ENCODE data around the gene NAALADL2.

Gene NAALADL2

GRCh38 chr3:175741951-175742350 lies 882.8 kb downstream of the NAALADL2 start:
- TF ChIP-seq CREB1 (IDR thresholded peaks at IDR 0.05; ENCODE audit: low read depth) (no peak), REST (IDR thresholded peaks at IDR 0.05; ENCODE audit: low read depth) (no peak), FOXM1 (IDR thresholded peaks at IDR 0.05; ENCODE audit: borderline replicate concordance, low read depth) (no peak), TAF1 (IDR thresholded peaks at IDR 0.05; ENCODE audit: low read depth) (no peak), RAD21 (IDR thresholded peaks at IDR 0.05; ENCODE audit: low read depth) (no peak), TCF12 (IDR thresholded peaks at IDR 0.05; ENCODE audit: low read depth) (no peak), EP300 (IDR thresholded peaks at IDR 0.05; ENCODE audit: borderline replicate concordance) (no peak), YY1 (IDR thresholded peaks at IDR 0.05; ENCODE audit: low read depth) (no peak), ZBTB7A (IDR thresholded peaks at IDR 0.05; ENCODE audit: low read depth) (no peak), USF1 (IDR thresholded peaks at IDR 0.05) (no peak), CEBPB (IDR thresholded peaks at IDR 0.05) (no peak), MAX (IDR thresholded peaks at IDR 0.05) (no peak), NFIC (IDR thresholded peaks at IDR 0.05) (no peak), TEAD4 (IDR thresholded peaks at IDR 0.05) (no peak), EGR1 (IDR thresholded peaks at IDR 0.05) (no peak)

- TF ChIP-seq CEBPB (IDR thresholded peaks at IDR 0.05), result no peak
- no peak for TF ChIP-seq EP300 (IDR thresholded peaks at IDR 0.05; ENCODE audit: borderline replicate concordance)
- no peak for TF ChIP-seq EGR1 (IDR thresholded peaks at IDR 0.05)
- TF ChIP-seq TCF12 (IDR thresholded peaks at IDR 0.05; ENCODE audit: low read depth), result no peak
- TF ChIP-seq TEAD4 (IDR thresholded peaks at IDR 0.05), result no peak
These were observed 884.7 kb downstream of the NAALADL2 start for GRCh38 chr3:175743733-175744400.

- TF ChIP-seq TAF1 (IDR thresholded peaks at IDR 0.05; ENCODE audit: low read depth) (no peak), REST (IDR thresholded peaks at IDR 0.05; ENCODE audit: low read depth) (no peak), NFIC (IDR thresholded peaks at IDR 0.05) (no peak), TCF12 (IDR thresholded peaks at IDR 0.05; ENCODE audit: low read depth) (no peak), EGR1 (IDR thresholded peaks at IDR 0.05) (no peak), USF1 (IDR thresholded peaks at IDR 0.05) (no peak), MAX (IDR thresholded peaks at IDR 0.05) (no peak), EP300 (IDR thresholded peaks at IDR 0.05; ENCODE audit: borderline replicate concordance) (no peak), TEAD4 (IDR thresholded peaks at IDR 0.05) (no peak)
These were observed 887.2 kb downstream of the NAALADL2 start for GRCh38 chr3:175746308-175746707.

- peak; percentile 56; the same call in 1 of the 2 replicates for TF ChIP-seq CEBPB (IDR thresholded peaks at IDR 0.05)
- TF ChIP-seq TAF1 (IDR thresholded peaks at IDR 0.05; ENCODE audit: low read depth), result no peak
These were observed 889.1 kb downstream of the NAALADL2 start for GRCh38 chr3:175748087-175748730.

- TF ChIP-seq TAF1 (IDR thresholded peaks at IDR 0.05; ENCODE audit: low read depth) (no peak), USF1 (IDR thresholded peaks at IDR 0.05) (no peak), FOXM1 (IDR thresholded peaks at IDR 0.05; ENCODE audit: borderline replicate concordance, low read depth) (no peak), CREB1 (IDR thresholded peaks at IDR 0.05; ENCODE audit: low read depth) (no peak), MAX (IDR thresholded peaks at IDR 0.05) (no peak), CEBPB (IDR thresholded peaks at IDR 0.05) (no peak), ZBTB7A (IDR thresholded peaks at IDR 0.05; ENCODE audit: low read depth) (no peak)
These were observed 890.8 kb downstream of the NAALADL2 start for GRCh38 chr3:175749981-175750380.
